Measurements from ENCODE around the gene EZR.

EZR gene

DNA sequence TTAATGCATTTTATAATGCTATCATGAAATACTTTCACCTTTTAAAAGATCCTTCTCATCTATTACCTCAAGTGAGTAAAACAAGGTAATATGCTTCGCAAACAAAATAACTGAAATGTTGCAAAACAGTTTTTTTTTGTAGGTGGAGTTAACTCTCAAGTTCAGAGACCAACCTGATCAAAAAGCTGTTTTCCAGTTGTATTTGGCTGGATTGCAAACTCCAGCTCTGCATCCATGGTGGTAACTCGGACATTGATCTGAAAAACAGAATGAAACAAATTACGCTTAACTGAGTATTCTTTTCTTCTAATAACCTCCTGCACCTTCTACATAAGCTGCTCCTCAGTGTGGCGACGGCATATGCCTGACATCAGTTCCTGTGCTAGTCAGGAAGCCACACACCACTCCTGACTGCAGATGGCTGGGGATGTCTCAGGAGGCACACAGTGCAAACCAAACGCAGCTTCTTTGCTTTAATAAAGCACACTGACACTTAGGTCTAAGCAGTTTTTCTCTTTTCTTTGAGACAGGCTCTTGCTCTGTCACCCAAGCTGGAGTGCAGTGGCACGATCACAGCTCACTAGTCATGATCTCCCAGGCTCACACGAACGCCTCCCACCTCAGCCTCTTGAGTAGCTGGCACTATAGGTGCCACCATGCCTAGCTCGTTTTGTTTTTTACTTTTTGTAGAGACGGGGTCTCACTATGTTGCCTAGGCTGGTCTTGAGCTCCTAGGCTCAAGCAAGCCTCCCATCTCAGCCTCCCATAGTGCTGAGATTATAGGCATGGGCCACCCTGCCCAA is 29.9 kb downstream of the EZR start:
- Histone ChIP-seq H3K27me3 (ENCODE audit: low read depth) (no peaks in the 10 kb centered on the region), H3K4me1 (no peaks in the 10 kb centered on the region), H3K4me3 (no peak overlapping the region), H3K9me3 (no peaks in the 10 kb centered on the region), H3K36me3 (replicated peaks) (peaks cover 52% of the 10 kb centered on the region)
- DNase-seq (ENCODE audit: low spot score in 2 of 2): no peak
- in situ Hi-C loops (cut with MboI; ENCODE audit: low sequenced_read_pairs): loop anchor here (25.0 kb wide), 1 partner anchor 173 kb away; no protein-coding TSS in a partner anchor

DNA sequence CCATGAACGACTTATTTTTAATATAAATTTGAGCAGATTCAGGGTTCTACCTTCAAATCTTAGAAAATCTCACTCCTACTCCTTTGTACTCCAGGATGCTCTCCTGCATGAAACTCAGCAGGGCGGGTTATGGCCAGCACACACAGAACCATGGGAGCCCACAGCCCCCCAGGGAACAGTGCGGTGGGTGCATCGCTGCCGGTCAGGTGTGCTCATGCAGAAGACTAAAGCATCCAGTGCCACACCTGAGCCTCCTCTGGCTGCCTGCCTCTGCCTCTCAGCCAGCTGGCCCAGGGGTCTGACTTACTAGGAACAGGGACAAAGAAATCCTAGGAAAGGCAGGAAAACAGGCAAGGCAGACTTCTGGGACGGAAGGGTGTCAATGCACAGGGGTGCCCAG is 31.8 kb downstream of the EZR start:
- Histone ChIP-seq H3K4me3 (no peak overlapping the region), H3K36me3 (replicated peaks) (peaks cover 70% of the 10 kb centered on the region)

DNA sequence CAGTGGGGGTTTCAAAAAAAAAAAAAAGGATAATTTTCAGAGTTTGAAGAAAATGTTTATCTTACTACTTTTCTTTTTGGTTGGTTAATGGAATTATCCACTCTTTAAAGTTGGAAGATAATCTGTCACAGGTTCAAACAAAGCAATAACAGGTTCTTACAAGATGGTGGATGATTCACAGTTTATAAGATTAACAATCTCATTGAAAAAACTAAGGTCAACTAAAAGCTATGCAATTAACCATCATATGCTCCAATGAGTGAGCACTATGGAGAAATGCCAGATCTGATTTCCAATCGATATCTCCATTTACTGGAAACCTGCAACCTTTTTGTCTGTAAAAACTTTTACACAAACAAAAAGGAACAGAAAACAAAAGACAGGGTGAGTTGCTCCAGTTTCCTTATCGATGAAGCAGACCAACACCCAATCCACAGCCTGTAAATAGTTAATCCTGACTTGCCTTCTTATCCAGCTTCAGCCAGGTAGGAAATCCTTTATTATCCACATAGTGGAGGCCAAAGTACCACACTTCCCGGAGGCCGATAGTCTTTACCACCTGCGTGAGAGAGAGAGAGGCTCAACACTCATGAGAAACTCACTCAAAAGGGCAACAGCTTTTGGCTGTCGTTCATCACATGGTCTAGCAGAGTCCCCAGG is 32.4 kb downstream of the EZR start:
- Histone ChIP-seq H3K4me1 (no peaks in the 10 kb centered on the region), H3K9me3 (no peaks in the 10 kb centered on the region), H3K27me3 (ENCODE audit: low read depth) (no peaks in the 10 kb centered on the region), H3K4me3 (no peak overlapping the region), H3K36me3 (replicated peaks) (peaks cover 76% of the 10 kb centered on the region)
- no peak for DNase-seq (ENCODE audit: low spot score in 2 of 2)
- in situ Hi-C loops (cut with MboI; ENCODE audit: low sequenced_read_pairs): loop anchor here (25.0 kb wide), 1 partner anchor 176 kb away; no protein-coding TSS in a partner anchor

More for the DNA sequence above, 31.8 kb downstream of the EZR start:
- in situ Hi-C loops (cut with MboI; ENCODE audit: low sequenced_read_pairs): loop anchor here (25.0 kb wide), 1 partner anchor 175 kb away; no protein-coding TSS in a partner anchor
- H3K4me1 ChIP-seq: no peaks in the 10 kb centered on the region
- no peaks in the 10 kb centered on the region for H3K27me3 ChIP-seq (ENCODE audit: low read depth)
- DNase-seq (ENCODE audit: low spot score in 2 of 2): no peak
- no peaks in the 10 kb centered on the region for H3K9me3 ChIP-seq

DNA sequence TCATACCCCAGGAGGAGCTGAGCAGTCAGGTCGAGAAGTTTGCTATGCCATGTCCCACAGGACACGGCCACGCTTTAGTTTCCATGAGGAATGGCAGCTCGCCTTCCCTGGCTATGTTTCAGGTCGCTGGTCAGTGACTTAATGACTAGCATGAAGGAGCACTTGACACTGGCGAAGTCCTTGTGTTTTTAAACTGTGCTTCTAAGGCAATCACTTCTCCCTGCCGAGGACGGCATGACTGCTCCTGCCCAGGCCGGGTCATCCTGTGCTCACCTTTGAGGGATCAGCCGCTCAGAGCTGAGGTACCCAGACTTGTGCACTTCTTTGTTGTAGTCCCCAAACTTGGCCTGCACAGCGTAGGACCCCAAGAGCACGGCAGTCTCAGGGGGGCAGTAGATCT is 34.1 kb downstream of the EZR start:
- no peak for DNase-seq (ENCODE audit: low spot score in 2 of 2)
- peaks cover 93% of the 10 kb centered on the region for H3K36me3 ChIP-seq (replicated peaks)
- H3K4me1 ChIP-seq: no peaks in the 10 kb centered on the region
- in situ Hi-C loops (cut with MboI; ENCODE audit: low sequenced_read_pairs): loop anchor here (25.0 kb wide), 1 partner anchor 177 kb away; no protein-coding TSS in a partner anchor
- no peaks in the 10 kb centered on the region for H3K27me3 ChIP-seq (ENCODE audit: low read depth)
- H3K4me3 ChIP-seq: no peak overlapping the region
- no peaks in the 10 kb centered on the region for H3K9me3 ChIP-seq

DNA sequence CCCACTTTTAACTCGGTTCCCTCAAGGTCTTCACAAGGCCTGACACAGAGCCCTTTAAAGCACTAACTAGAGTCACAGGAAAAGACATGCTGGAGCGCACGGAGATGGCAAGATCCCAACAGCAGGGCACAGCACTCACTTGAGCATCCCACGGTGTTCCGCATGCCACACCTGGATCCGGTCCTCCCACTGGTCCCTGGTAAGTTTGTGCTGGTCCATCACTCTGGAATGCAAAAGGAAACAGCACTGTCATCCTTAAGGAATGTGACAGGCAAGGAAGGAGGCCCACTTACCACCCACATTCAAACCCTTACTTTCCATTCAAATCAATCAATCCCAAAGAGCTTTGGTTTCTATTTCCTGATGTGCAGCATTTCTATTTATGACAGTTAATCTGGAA is 34.7 kb downstream of the EZR start:
- Histone ChIP-seq H3K36me3 (replicated peaks) (peaks cover 96% of the 10 kb centered on the region), H3K27me3 (ENCODE audit: low read depth) (no peaks in the 10 kb centered on the region), H3K4me3 (no peak overlapping the region), H3K4me1 (no peaks in the 10 kb centered on the region), H3K9me3 (no peaks in the 10 kb centered on the region)
- DNase-seq (ENCODE audit: low spot score in 2 of 2): no peak
- in situ Hi-C loops (cut with MboI; ENCODE audit: low sequenced_read_pairs): loop anchor here (25.0 kb wide), 1 partner anchor 178 kb away; no protein-coding TSS in a partner anchor

DNA sequence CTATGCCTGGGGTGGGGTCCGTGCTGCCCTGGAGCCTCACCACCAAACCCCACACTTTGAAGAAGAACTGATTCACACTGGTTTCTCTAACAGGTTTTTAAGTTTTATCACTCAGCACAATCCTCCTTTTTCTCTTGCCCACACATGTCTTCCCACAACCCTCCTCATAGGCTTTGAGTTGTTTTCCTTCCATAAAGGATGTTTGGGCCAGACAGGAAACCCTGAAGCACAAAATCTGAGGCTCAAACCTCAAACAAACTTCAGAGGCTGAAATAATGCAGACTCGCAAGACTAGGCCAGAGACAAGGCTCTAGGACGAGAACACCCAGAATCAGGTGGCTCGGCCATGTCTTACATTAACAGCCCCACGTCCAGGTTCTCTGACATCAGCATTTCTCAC is 35.3 kb downstream of the EZR start:
- Histone ChIP-seq H3K4me1 (no peaks in the 10 kb centered on the region), H3K9me3 (no peaks in the 10 kb centered on the region), H3K4me3 (no peak overlapping the region), H3K27me3 (ENCODE audit: low read depth) (no peaks in the 10 kb centered on the region), H3K36me3 (replicated peaks) (peaks cover 96% of the 10 kb centered on the region)
- DNase-seq (ENCODE audit: low spot score in 2 of 2): no peak
- in situ Hi-C loops (cut with MboI; ENCODE audit: low sequenced_read_pairs): loop anchor here (25.0 kb wide), 1 partner anchor 178 kb away; no protein-coding TSS in a partner anchor

DNA sequence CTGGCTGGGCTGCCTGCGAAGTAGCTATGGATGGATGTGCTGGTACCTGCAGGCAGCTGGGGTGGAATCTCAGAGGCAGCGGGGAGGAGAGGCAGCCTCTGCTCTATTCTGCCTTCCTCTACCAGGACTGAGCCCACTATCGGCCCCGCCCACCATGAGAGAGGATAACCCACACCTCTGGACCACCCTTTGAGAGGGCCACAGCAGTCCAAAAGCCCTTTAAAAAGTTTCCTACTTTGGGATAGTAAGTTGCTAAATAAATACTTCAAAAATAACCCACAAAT is 36.1 kb downstream of the EZR start:
- Histone ChIP-seq H3K9me3 (no peaks in the 10 kb centered on the region), H3K36me3 (replicated peaks) (peaks cover 96% of the 10 kb centered on the region), H3K27me3 (ENCODE audit: low read depth) (no peaks in the 10 kb centered on the region), H3K4me1 (no peaks in the 10 kb centered on the region), H3K4me3 (no peak overlapping the region)
- DNase-seq (ENCODE audit: low spot score in 2 of 2): no peak
- in situ Hi-C loops (cut with MboI; ENCODE audit: low sequenced_read_pairs): loop anchor here (25.0 kb wide), 1 partner anchor 179 kb away; no protein-coding TSS in a partner anchor

DNA sequence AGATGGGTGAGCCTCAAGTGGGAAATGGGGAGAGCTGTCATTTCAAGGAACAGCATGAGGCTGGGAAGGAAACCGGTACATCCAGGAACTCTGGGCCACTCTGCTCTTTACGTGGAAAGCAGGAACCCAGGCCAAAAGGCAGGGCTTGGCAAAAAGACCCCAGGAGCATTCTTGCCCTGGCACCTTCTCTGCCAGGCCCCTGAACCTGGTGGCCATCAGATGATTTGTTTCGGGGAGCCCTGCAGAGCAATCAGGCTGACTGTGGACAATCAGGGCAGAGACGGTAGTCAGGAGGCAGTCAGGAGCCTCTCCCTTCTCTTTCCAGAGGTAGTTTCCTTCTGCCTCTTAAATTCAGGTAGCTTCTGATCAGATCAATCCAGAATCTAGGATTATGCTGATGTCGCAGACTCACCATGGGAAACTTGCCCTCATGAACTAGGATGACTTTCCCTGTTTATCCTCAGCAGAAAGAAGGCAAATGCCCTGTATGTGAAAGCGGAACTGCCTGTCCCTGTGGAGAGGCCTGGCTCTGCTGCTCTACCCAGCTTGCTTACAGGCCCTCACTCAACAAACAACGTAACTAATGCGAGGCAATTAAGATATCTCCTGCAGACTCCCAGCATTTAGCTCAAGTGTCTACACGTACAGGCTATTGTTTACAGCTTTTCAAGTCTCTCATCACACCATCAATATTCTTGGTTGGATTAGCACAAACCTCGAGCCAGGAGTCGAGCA is 36.6 kb downstream of the EZR start:
- no peaks in the 10 kb centered on the region for H3K27me3 ChIP-seq (ENCODE audit: low read depth)
- H3K9me3 ChIP-seq: no peaks in the 10 kb centered on the region
- in situ Hi-C loops (cut with MboI; ENCODE audit: low sequenced_read_pairs): loop anchor here (25.0 kb wide), 1 partner anchor 180 kb away; no protein-coding TSS in a partner anchor
- peaks cover 96% of the 10 kb centered on the region for H3K36me3 ChIP-seq (replicated peaks)
- H3K4me3 ChIP-seq: no peak overlapping the region
- H3K4me1 ChIP-seq: no peaks in the 10 kb centered on the region
- DNase-seq (ENCODE audit: low spot score in 2 of 2): no peak

DNA sequence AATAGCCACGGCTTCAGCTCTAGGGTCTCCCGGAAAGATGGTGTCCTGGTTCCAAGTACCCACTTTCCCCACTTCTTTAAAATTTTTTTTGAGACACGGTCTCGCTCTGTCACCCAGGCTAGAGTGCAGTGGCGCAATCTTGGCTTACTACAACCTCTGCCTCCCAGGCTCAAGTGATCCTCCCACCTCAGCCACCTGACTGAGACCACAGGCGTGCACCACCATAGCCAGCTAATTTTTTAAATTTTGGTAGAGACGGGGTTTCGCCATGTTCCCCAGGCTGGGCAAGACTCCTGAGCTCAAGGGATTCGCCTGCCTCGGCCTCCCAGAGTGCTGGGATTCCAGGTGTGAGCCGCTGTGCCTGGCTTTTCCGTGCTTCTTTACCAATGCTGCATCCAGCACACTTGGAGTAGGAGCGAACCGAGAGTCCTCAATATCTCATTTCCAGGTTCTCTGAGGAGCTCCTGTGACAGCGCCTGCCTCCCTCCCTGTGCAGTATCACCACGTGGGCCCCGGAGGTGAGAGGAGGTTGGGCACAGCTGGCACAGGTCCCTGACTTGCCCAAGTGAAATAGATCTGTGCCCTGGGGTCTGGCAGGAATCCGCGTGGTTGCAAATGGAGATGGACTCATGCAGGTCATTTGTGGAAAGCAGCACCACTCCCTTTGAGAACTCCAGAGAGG is 37.3 kb downstream of the EZR start:
- no peaks in the 10 kb centered on the region for H3K4me1 ChIP-seq
- no peaks in the 10 kb centered on the region for H3K9me3 ChIP-seq
- peaks cover 96% of the 10 kb centered on the region for H3K36me3 ChIP-seq (replicated peaks)
- H3K27me3 ChIP-seq (ENCODE audit: low read depth): no peaks in the 10 kb centered on the region
- H3K4me3 ChIP-seq: no peak overlapping the region
- in situ Hi-C loops (cut with MboI; ENCODE audit: low sequenced_read_pairs): loop anchor here (25.0 kb wide), 1 partner anchor 180 kb away; no protein-coding TSS in a partner anchor
- DNase-seq (ENCODE audit: low spot score in 2 of 2): no peak

DNA sequence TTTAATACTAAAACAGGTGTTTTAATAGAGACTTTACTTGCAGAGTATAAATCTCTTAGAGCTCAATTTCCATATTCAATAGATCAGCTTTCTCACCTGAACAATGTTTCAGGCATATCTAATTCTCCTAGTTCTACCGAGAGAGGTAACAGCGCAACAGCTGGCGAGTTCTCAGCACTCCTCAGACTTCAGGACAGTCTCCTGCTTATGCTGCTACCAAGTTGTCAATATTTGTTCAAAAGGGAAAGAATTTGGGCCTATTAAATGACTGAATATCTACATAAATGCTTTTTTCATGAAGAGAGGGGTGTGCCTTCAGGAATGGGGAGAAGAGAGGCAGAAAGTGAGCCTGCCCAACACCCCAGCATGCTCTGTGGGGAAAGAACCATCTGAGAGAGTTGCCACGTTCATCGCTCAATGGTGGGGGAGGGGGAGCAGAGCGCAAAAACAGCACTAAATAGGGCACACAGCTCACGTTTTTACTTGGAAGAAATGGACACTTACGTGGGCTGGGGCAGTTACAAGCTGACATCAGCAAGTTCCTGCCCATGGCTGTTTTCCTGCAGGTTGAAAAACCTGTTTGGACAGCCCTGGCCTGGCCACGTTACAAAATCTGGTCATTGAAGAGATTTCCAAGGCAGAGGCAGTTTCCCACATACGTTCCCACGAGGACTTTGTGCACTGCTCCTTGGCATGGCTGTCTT is 38.0 kb downstream of the EZR start:
- H3K4me3 ChIP-seq: no peak overlapping the region
- no peaks in the 10 kb centered on the region for H3K9me3 ChIP-seq
- in situ Hi-C loops (cut with MboI; ENCODE audit: low sequenced_read_pairs): loop anchor here (25.0 kb wide), 1 partner anchor 181 kb away; no protein-coding TSS in a partner anchor
- H3K27me3 ChIP-seq (ENCODE audit: low read depth): no peaks in the 10 kb centered on the region
- H3K36me3 ChIP-seq (replicated peaks): peaks cover 96% of the 10 kb centered on the region
- H3K4me1 ChIP-seq: no peaks in the 10 kb centered on the region
- DNase-seq (ENCODE audit: low spot score in 2 of 2): no peak

DNA sequence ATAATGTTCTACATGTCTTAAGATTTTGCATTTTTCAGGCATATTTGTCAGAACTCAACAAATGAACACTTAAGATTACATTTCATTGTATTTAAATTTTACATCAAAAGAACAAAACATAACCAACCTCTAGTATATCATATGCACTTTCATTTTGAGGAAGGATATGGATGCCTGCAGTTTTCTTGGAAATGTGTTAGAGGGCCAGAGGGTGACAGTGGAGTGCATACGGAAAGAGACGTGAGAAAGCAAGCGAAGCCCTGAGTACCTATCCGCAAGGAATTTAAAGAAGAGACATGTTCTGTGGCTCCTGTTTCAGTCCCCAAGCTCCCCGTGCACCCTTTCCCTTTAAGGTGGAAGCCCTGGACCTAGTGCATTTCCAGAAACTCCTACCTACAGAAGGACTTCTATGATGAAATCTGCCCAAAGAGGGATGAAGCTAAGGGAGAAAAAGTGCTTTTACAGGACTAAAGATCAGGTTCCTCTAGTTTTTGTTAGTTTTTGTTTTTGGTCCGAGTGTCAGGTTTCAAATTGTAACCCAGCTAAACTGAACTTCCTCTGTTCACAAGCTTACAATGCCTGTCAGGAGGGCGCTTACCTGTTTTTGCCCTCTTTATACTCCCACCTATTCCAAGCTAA is 38.8 kb downstream of the EZR start:
- H3K4me3 ChIP-seq: no peak overlapping the region
- in situ Hi-C loops (cut with MboI; ENCODE audit: low sequenced_read_pairs): loop anchor here (25.0 kb wide), 1 partner anchor 182 kb away; no protein-coding TSS in a partner anchor
- no peak for DNase-seq (ENCODE audit: low spot score in 2 of 2)

DNA sequence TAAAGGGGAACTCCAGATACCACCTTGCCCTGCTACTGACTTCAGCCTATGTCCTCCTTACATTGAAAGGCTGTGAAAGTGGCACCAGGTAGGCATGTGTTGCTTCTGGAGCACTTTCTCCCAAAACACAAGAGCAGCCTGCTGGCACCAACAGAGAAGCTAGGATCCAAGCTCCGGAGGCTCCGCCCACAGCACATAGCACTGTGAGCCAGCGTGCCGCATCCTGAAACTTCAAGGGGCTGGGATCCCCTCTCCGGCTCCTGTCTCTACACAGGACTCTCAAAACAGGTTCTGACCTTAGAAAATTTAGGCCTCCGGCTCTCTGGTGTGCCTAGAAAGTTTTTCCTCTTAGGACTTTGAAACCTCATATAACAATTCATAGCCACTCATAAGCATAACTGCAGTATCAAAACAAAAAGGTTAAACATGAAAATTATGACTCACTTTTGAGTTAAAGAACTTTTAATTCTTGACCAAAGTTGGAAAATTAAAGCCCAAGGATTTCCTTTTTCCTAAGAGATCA is 41.1 kb downstream of the EZR start:
- H3K4me1 ChIP-seq: no peaks in the 10 kb centered on the region
- DNase-seq (ENCODE audit: low spot score in 2 of 2): no peak
- in situ Hi-C loops (cut with MboI; ENCODE audit: low sequenced_read_pairs): loop anchor here (25.0 kb wide), 1 partner anchor 184 kb away; no protein-coding TSS in a partner anchor
- no peaks in the 10 kb centered on the region for H3K9me3 ChIP-seq
- H3K36me3 ChIP-seq (replicated peaks): peaks cover 94% of the 10 kb centered on the region
- no peaks in the 10 kb centered on the region for H3K27me3 ChIP-seq (ENCODE audit: low read depth)
- H3K4me3 ChIP-seq: no peak overlapping the region

More for the DNA sequence above, 38.8 kb downstream of the EZR start:
- Histone ChIP-seq H3K27me3 (ENCODE audit: low read depth) (no peaks in the 10 kb centered on the region), H3K9me3 (no peaks in the 10 kb centered on the region), H3K36me3 (replicated peaks) (peaks cover 96% of the 10 kb centered on the region), H3K4me1 (no peaks in the 10 kb centered on the region)
